ENCODE measurements around the gene PYCR2.

The PYCR2 gene

GRCh38 chr1:225919906-225920305 lies 4.1 kb downstream of the PYCR2 start:
- DNase-seq (ENCODE audit: low read depth) = no peak

GRCh38 chr1:225918280-225918679 lies 5.8 kb downstream of the PYCR2 start:
- DNase-seq (ENCODE audit: low read depth) = no peak

- DNase-seq (ENCODE audit: low read depth) = no peak
These were observed 6.5 kb downstream of the PYCR2 start for GRCh38 chr1:225917536-225917935.

- DNase-seq (ENCODE audit: low read depth) = no peak
These were observed 6.9 kb downstream of the PYCR2 start for GRCh38 chr1:225917101-225917500.

GRCh38 chr1:225915538-225915991 lies 8.5 kb downstream of the PYCR2 start:
- no peak for DNase-seq (ENCODE audit: low read depth)

GRCh38 chr1:225914947-225915346 lies 9.1 kb downstream of the PYCR2 start:
- no peak for DNase-seq (ENCODE audit: low read depth)

GRCh38 chr1:225914391-225914790 lies 9.7 kb downstream of the PYCR2 start:
- DNase-seq (ENCODE audit: low read depth) = no peak

- DNase-seq (ENCODE audit: low read depth) = peak; percentile 58
These were observed 12.6 kb downstream of the PYCR2 start for GRCh38 chr1:225911191-225912130.

- no peak for DNase-seq (ENCODE audit: low read depth)
These were observed 14.6 kb downstream of the PYCR2 start for GRCh38 chr1:225909477-225909876.

- DNase-seq (ENCODE audit: low read depth) = no peak
These were observed 15.3 kb downstream of the PYCR2 start for GRCh38 chr1:225908773-225909172.

GRCh38 chr1:225908013-225908640 lies 15.9 kb downstream of the PYCR2 start:
- DNase-seq (ENCODE audit: low read depth) = no peak

GRCh38 chr1:225907341-225907740 lies 16.7 kb downstream of the PYCR2 start:
- DNase-seq (ENCODE audit: low read depth) = no peak

GRCh38 chr1:225906467-225906866 lies 17.6 kb downstream of the PYCR2 start:
- no peak for DNase-seq (ENCODE audit: low read depth)

GRCh38 chr1:225903623-225904022 lies 20.4 kb downstream of the PYCR2 start:
- no peak for DNase-seq (ENCODE audit: low read depth)

- no peak for DNase-seq (ENCODE audit: low read depth)
These were observed 24.8 kb downstream of the PYCR2 start for GRCh38 chr1:225899044-225899925.

GRCh38 chr1:225897595-225898514 lies 26.2 kb downstream of the PYCR2 start:
- DNase-seq (ENCODE audit: low read depth) = no peak

- DNase-seq (ENCODE audit: low read depth) = peak; percentile 38
These were observed 27.0 kb downstream of the PYCR2 start for GRCh38 chr1:225896937-225897549.

GRCh38 chr1:225896494-225896893 lies 27.6 kb downstream of the PYCR2 start:
- DNase-seq (ENCODE audit: low read depth) = no peak

- no peak for DNase-seq (ENCODE audit: low read depth)
These were observed 31.7 kb downstream of the PYCR2 start for GRCh38 chr1:225892307-225892706.

- no peak for DNase-seq (ENCODE audit: low read depth)
These were observed 32.6 kb downstream of the PYCR2 start for GRCh38 chr1:225891229-225891972.
